Ishikawa (cell line): ENCODE results near the gene SPIB.

ENCODE experiments used
- CEBPB ChIP-seq: IDR thresholded peaks from 2 replicates; pipeline ENCODE4 v1.6.1; 2012
- CREB1 ChIP-seq: IDR thresholded peaks from 2 replicates; pipeline ENCODE4 v1.6.1; 2012; ENCODE audit warnings: low read depth
- EGR1 ChIP-seq: IDR thresholded peaks from 2 replicates; pipeline ENCODE4 v1.6.1; 2012
- EP300 ChIP-seq: IDR thresholded peaks from 2 replicates; pipeline ENCODE4 v1.6.1; 2012; ENCODE audit warnings: borderline replicate concordance
- FOXM1 ChIP-seq: IDR thresholded peaks from 2 replicates; pipeline ENCODE4 v1.6.1; 2012; ENCODE audit warnings: low read depth, borderline replicate concordance
- NFIC ChIP-seq: IDR thresholded peaks from 2 replicates; pipeline ENCODE4 v1.6.1; 2012
- RAD21 ChIP-seq: IDR thresholded peaks from 2 replicates; pipeline ENCODE4 v1.6.1; 2012; ENCODE audit warnings: low read depth
- TAF1 ChIP-seq: IDR thresholded peaks from 2 replicates; pipeline ENCODE4 v1.6.1; 2012; ENCODE audit warnings: low read depth, mild to moderate bottlenecking
- TCF12 ChIP-seq: IDR thresholded peaks from 2 replicates; pipeline ENCODE4 v1.6.1; 2012; ENCODE audit warnings: low read depth
- TEAD4 ChIP-seq: IDR thresholded peaks from 2 replicates; pipeline ENCODE4 v1.6.1; 2012
- YY1 ChIP-seq: IDR thresholded peaks from 2 replicates; pipeline ENCODE4 v1.6.1; 2012; ENCODE audit warnings: low read depth
- ZBTB7A ChIP-seq: IDR thresholded peaks from 2 replicates; pipeline ENCODE4 v1.6.1; 2012; ENCODE audit warnings: low read depth
- TF ChIP-seq, protein P1 (sequence below): IDR thresholded peaks from 2 replicates; pipeline ENCODE4 v1.6.1; 2012
- TF ChIP-seq, protein P2 (sequence below): IDR thresholded peaks from 2 replicates; pipeline ENCODE4 v1.6.1; 2012
- TF ChIP-seq, protein P3 (sequence below): IDR thresholded peaks from 2 replicates; pipeline ENCODE4 v1.6.1; 2012; ENCODE audit warnings: low read depth, mild to moderate bottlenecking

The SPIB gene

DNA sequence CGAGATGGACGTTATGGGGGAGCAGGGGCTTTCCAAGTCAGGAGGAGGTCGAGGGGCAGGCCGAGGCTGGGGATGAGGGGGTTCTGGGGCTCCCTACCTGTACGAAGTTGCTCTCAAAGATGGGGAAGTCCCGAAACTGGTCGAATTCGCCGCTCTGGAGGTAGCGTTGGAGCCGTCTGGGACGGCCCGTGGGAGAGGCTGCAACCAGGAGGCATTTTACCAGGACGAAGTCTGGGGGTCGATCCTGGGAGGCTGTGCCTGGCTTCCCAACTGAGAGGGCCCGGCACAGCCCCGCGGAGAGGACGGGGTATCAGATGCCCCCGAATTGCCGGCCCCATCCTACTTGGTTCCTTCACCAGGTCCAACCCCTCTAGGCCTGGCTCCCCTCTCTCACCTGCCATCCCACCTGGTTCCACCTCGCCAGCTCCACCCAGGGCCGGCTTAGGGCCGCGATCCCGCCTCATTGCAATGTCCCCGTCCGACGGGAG is 57.0 kb downstream of the SPIB start:
- TF ChIP-seq, protein P1, sequence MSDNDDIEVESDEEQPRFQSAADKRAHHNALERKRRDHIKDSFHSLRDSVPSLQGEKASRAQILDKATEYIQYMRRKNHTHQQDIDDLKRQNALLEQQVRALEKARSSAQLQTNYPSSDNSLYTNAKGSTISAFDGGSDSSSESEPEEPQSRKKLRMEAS: no peak
- no peak for TF ChIP-seq CEBPB
- TF ChIP-seq TEAD4: no peak
- TF ChIP-seq, protein P2, sequence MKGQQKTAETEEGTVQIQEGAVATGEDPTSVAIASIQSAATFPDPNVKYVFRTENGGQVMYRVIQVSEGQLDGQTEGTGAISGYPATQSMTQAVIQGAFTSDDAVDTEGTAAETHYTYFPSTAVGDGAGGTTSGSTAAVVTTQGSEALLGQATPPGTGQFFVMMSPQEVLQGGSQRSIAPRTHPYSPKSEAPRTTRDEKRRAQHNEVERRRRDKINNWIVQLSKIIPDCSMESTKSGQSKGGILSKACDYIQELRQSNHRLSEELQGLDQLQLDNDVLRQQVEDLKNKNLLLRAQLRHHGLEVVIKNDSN: no peak
- TF ChIP-seq, protein P3, sequence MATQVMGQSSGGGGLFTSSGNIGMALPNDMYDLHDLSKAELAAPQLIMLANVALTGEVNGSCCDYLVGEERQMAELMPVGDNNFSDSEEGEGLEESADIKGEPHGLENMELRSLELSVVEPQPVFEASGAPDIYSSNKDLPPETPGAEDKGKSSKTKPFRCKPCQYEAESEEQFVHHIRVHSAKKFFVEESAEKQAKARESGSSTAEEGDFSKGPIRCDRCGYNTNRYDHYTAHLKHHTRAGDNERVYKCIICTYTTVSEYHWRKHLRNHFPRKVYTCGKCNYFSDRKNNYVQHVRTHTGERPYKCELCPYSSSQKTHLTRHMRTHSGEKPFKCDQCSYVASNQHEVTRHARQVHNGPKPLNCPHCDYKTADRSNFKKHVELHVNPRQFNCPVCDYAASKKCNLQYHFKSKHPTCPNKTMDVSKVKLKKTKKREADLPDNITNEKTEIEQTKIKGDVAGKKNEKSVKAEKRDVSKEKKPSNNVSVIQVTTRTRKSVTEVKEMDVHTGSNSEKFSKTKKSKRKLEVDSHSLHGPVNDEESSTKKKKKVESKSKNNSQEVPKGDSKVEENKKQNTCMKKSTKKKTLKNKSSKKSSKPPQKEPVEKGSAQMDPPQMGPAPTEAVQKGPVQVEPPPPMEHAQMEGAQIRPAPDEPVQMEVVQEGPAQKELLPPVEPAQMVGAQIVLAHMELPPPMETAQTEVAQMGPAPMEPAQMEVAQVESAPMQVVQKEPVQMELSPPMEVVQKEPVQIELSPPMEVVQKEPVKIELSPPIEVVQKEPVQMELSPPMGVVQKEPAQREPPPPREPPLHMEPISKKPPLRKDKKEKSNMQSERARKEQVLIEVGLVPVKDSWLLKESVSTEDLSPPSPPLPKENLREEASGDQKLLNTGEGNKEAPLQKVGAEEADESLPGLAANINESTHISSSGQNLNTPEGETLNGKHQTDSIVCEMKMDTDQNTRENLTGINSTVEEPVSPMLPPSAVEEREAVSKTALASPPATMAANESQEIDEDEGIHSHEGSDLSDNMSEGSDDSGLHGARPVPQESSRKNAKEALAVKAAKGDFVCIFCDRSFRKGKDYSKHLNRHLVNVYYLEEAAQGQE: no peak
- no peak for TF ChIP-seq TAF1
- no peak for TF ChIP-seq FOXM1
- TF ChIP-seq ZBTB7A: no peak
- TF ChIP-seq CREB1: no peak
- TF ChIP-seq YY1: no peak
- no peak for TF ChIP-seq TCF12
- no peak for TF ChIP-seq NFIC
- no peak for TF ChIP-seq EP300
- no peak for TF ChIP-seq RAD21
- no peak for TF ChIP-seq EGR1

DNA sequence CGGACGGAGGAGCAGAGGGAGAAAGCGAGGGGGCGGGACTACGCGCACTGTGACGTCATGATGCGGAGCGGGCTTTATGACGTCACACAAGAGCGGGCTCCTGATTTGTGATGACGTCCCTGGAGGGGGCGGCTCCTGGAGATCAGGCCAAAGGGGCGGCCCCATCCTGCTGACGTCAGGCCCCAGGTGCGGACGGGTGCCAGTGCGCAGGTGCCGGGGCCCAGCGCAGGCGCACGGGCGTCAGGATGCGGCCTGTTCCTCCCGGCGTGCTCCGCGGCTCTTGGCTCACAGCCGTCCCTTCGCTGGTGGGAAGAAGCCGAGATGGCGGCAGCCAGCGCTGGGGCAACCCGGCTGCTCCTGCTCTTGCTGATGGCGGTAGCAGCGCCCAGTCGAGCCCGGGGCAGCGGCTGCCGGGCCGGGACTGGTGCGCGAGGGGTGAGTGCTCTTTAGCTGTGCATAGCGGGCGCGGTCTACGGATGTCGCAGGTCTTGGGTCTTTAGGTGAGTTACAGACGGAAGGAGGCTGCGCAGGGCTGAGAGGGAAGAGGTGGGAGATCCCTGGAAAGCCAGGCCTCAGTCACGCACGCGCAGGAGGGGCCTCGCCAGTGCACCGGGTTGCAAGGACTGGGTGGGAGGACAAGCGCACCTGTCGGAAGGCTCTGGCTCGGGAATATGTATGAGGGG is 57.6 kb downstream of the SPIB start, which contains the start of the genes EMC10 and GARIN5A:
EMC10 (plus strand) TSS at position 284 of the 683 bp plus-strand sequence; CDS start at position 322, 38 bp downstream.
GARIN5A (minus strand) TSS at position 625 of the 683 bp plus-strand sequence; CDS start at position 165, 460 bp downstream.
- TF ChIP-seq EP300 (peak; percentile 12; the same call in 1 of the 2 replicates), ZBTB7A (no peak), RAD21 (no peak), YY1 (peak; percentile 92), TCF12 (0 out of 2 replicates have a peak, but pooled peaks have one; percentile 30), FOXM1 (no peak), TEAD4 (peak; percentile 42; the same call in 1 of the 2 replicates), TAF1 (peak; percentile 97), NFIC (peak; percentile 90), CREB1 (peak; percentile 99)
- TF ChIP-seq, protein P2: peak; percentile 14; the same call in 1 of the 2 replicates
- TF ChIP-seq, protein P1: peak; percentile 67
- TF ChIP-seq, protein P3: no peak

DNA sequence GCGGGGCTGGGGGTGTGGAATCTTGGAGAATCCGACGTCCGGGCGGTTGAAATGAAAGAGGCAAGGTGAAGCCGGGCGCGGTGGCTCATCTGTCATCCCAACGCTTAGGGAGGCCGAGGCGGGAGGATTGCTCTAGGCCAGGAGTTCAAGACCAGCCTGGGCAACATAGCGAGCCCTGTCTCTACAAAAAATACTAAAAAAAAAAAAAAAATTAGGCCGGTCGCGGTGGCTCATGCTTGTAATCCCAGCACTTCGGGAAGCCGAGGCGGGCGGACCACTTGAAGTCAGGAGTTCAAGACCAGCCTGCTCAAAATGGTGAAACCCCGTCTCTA is 58.1 kb downstream of the SPIB start:
- TF ChIP-seq TCF12 (no peak), NFIC (no peak), FOXM1 (no peak), TEAD4 (no peak), EGR1 (peak; percentile 42; the same call in 1 of the 2 replicates), TAF1 (no peak), RAD21 (no peak)
- TF ChIP-seq, protein P3: no peak

DNA sequence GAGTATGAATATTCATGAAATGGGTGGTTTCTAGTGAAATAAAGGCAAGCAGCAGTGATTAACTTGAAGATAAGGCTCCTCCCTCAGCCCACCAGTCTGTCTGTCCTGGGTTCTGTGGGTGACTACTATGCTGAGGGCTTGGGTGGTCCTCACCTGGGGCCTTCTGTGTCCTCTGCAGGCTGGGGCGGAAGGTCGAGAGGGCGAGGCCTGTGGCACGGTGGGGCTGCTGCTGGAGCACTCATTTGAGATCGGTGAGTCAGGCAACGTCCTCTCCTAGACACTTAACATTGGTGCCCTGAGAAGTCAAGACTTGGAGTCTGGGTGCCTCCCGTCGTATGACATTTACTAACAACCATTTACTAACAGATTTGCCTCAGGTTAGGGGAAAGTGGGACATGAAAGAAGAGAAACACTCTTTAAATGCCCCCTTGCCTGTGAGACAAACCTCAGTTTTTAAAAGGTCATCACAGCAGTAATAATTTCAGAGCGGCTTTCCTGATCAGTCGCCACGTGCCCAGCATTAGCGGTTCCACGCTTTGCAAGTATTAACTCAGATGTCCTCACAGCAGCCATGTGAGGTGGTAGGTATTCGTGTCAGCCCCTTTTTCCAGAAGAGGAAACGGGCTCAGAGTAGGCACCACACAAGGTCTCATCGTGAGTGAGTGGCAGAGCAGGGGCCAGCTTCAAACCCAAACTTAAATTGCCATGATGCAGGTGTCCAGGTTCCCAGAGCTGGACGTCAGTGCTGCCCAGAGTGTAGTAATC is 59.2 kb downstream of the SPIB start:
- TF ChIP-seq CEBPB: no peak
- TF ChIP-seq EGR1: no peak
- TF ChIP-seq RAD21: no peak
- no peak for TF ChIP-seq YY1
- TF ChIP-seq, protein P3: no peak
- TF ChIP-seq NFIC: no peak
- no peak for TF ChIP-seq TCF12
- TF ChIP-seq, protein P2: no peak
- no peak for TF ChIP-seq CREB1
- no peak for TF ChIP-seq EP300
- TF ChIP-seq, protein P1: no peak
- no peak for TF ChIP-seq TAF1
- no peak for TF ChIP-seq ZBTB7A
- no peak for TF ChIP-seq TEAD4
- TF ChIP-seq FOXM1: no peak
